OCI-LY7 (cell line): ENCODE data around the gene ARHGAP35. TPM values are rescaled to one million over a fixed set of nuclear protein-coding genes. Genes with fewer than 3 reads are reported as not detected.
A peak's percentile ranks its signal among the peaks of the same experiment; 100 is the strongest.

ENCODE experiments used
- BruUV-seq: library from RNA; stranded (reverse); fragments of 400-500 nt; replicated peaks from 2 replicates; lab custom pipeline; 2021; lab: Mats Ljungman, UMichigan
- CTCF ChIA-PET: fragments of 300-600 bp; sonication (Branson Sonifier 250); formaldehyde crosslinking; loops from one replicate; lab custom pipeline; 2022; ENCODE audit warnings: antibody characterized with exemption; ENCODE audit not compliant: unreplicated experiment; lab: Charles Lee
- POLR2A ChIA-PET: fragments of 300-600 bp; sonication (Branson Sonifier 250); formaldehyde crosslinking; loops from one replicate; lab custom pipeline; 2022; ENCODE audit warnings: antibody characterized with exemption; lab: Charles Lee
- DNase-seq: peaks from one replicate; pipeline ENCODE4 v3.0.0-alpha.2; 2015; ENCODE audit warnings: low spot score
- H2AFZ ChIP-seq: fragments of 200-600 bp; sonication (generic), shearing (Covaris generic); 2 replicates; pipeline ENCODE4 v1.6.1; 2014; ENCODE audit warnings: mild to moderate bottlenecking, antibody characterized with exemption, low read length, moderate library complexity
- H3K27ac ChIP-seq: fragments of 200-600 bp; sonication (generic); 2 replicates; pipeline ENCODE4 v1.5.1; 2014; ENCODE audit warnings: mixed run types, low read depth, mild to moderate bottlenecking, moderate library complexity, low read length, inconsistent platforms; ENCODE audit not compliant: poor library complexity, severe bottlenecking
- H3K36me3 ChIP-seq: fragments of 200-600 bp; sonication (generic); 2 replicates; pipeline ENCODE4 v1.6.1; 2014; ENCODE audit warnings: mild to moderate bottlenecking, antibody characterized with exemption, low read length, moderate library complexity, mixed read lengths; ENCODE audit not compliant: insufficient read depth
- H3K4me1 ChIP-seq: fragments of 200-600 bp; sonication (generic); 2 replicates; pipeline ENCODE4 v1.5.1; 2014; ENCODE audit warnings: mild to moderate bottlenecking, low read length; ENCODE audit not compliant: insufficient read depth, poor library complexity, severe bottlenecking
- H3K4me2 ChIP-seq: fragments of 200-600 bp; sonication (generic); 2 replicates; pipeline ENCODE4 v1.6.1; 2014; ENCODE audit warnings: mild to moderate bottlenecking, low read length
- H3K4me3 ChIP-seq: fragments of 200-600 bp; sonication (generic); 2 replicates; pipeline ENCODE4 v1.5.1; 2014; ENCODE audit warnings: mild to moderate bottlenecking, low read depth, low read length; ENCODE audit not compliant: poor library complexity, severe bottlenecking
- H3K79me2 ChIP-seq: fragments of 200-600 bp; sonication (generic); 2 replicates; pipeline ENCODE4 v1.6.1; 2016; ENCODE audit warnings: low read depth, mild to moderate bottlenecking, low read length, moderate library complexity, mixed read lengths; ENCODE audit not compliant: insufficient read depth
- H3K9me2 ChIP-seq: fragments of 200-600 bp; sonication (generic); 2 replicates; pipeline ENCODE4 v1.6.1; 2016; ENCODE audit warnings: mild to moderate bottlenecking, low read length, mixed read lengths; ENCODE audit not compliant: insufficient read depth
- H3K9me3 ChIP-seq: fragments of 200-600 bp; sonication (generic); 2 replicates; pipeline ENCODE4 v1.6.1; 2014; ENCODE audit warnings: mild to moderate bottlenecking, mixed run types, low read length, mixed read lengths
- H4K20me1 ChIP-seq: fragments of 200-600 bp; sonication (generic); 2 replicates; pipeline ENCODE4 v1.6.1; 2014; ENCODE audit warnings: mild to moderate bottlenecking, antibody characterized with exemption, low read length, moderate library complexity, mixed read lengths; ENCODE audit not compliant: insufficient read depth
- EZH2phosphoT487 ChIP-seq: fragments of 200-600 bp; sonication (generic); IDR thresholded peaks from 2 replicates; pipeline ENCODE4 v1.6.1; 2018; ENCODE audit warnings: low read depth, borderline replicate concordance, mild to moderate bottlenecking, mixed run types, antibody characterized with exemption, low read length, moderate library complexity, mixed read lengths
- intact Hi-C: fragments of 100-400 bp; cut with micrococcal nuclease; formaldehyde crosslinking; loops from one replicate; pipeline ENCODE4 v1.10.0; 2022; ENCODE audit not compliant: unreplicated experiment
- total RNA-seq, 2 experiments: library from RNA; depleted of rRNA in 1 of 2; stranded (reverse); fragments of >200 nt in 1 of 2; shearing (Covaris generic) in 1 of 2; gene quantifications; 2 replicates each; pipeline ENCODE4 v1.2.3, GENCODE V29; 2014 to 2022
- TF ChIP-seq, protein P1 (sequence below): fragments of 200-600 bp; sonication (generic); conservative IDR thresholded peaks from 2 replicates; pipeline ENCODE4 v1.5.1; 2014; ENCODE audit warnings: mild to moderate bottlenecking, antibody characterized with exemption, low read length, moderate library complexity, mixed read lengths

ARHGAP35 gene
- total RNA-seq, 2 experiments from 2014 or later: 26.5 to 42.2 TPM

GRCh38 chr19:46838160-46838559 is 22.6 kb upstream of the ARHGAP35 start:
- no peak overlapping the region for H3K4me3 ChIP-seq
- intact Hi-C loops: no loop called here
- ChIA-PET CTCF (no interaction called here), POLR2A (no interaction called here)
- no peaks in the 10 kb centered on the region for H3K4me1 ChIP-seq
- no peak overlapping the region for H3K4me2 ChIP-seq
- H3K9me2 ChIP-seq: no peaks in the 10 kb centered on the region
- no peak overlapping the region for H3K27ac ChIP-seq
- H2AFZ ChIP-seq: no peak overlapping the region
- H3K9me3 ChIP-seq: no peaks in the 10 kb centered on the region
- BruUV-seq: TSS peak; percentile 92
- DNase-seq: no peak
- peaks cover 23% of the 10 kb centered on the region for H3K36me3 ChIP-seq
- no peaks in the 10 kb centered on the region for H3K79me2 ChIP-seq
- H4K20me1 ChIP-seq: no peaks in the 10 kb centered on the region
- TF ChIP-seq EZH2phosphoT487: no peak
- TF ChIP-seq, protein P1, sequence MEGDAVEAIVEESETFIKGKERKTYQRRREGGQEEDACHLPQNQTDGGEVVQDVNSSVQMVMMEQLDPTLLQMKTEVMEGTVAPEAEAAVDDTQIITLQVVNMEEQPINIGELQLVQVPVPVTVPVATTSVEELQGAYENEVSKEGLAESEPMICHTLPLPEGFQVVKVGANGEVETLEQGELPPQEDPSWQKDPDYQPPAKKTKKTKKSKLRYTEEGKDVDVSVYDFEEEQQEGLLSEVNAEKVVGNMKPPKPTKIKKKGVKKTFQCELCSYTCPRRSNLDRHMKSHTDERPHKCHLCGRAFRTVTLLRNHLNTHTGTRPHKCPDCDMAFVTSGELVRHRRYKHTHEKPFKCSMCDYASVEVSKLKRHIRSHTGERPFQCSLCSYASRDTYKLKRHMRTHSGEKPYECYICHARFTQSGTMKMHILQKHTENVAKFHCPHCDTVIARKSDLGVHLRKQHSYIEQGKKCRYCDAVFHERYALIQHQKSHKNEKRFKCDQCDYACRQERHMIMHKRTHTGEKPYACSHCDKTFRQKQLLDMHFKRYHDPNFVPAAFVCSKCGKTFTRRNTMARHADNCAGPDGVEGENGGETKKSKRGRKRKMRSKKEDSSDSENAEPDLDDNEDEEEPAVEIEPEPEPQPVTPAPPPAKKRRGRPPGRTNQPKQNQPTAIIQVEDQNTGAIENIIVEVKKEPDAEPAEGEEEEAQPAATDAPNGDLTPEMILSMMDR: no peak

- Histone ChIP-seq H3K4me1 (no peaks in the 10 kb centered on the region), H3K9me2 (no peaks in the 10 kb centered on the region), H3K4me2 (no peak overlapping the region), H3K27ac (no peak overlapping the region), H3K4me3 (no peak overlapping the region), H2AFZ (no peak overlapping the region), H3K36me3 (peaks cover 23% of the 10 kb centered on the region), H3K79me2 (no peaks in the 10 kb centered on the region), H4K20me1 (no peaks in the 10 kb centered on the region), H3K9me3 (no peaks in the 10 kb centered on the region)
- CTCF ChIA-PET: interaction anchor here (0.6 to 1.1 kb wide), 5 partner anchors 23 to 126 kb away, joined by 3 read pairs; no protein-coding TSS in a partner anchor
- intact Hi-C loops: loop anchor here (1.0 kb wide), 1 partner anchor 83 kb away; no protein-coding TSS in a partner anchor
- no peak for DNase-seq
- no TSS peak for BruUV-seq
- POLR2A ChIA-PET: interaction anchor here (0.6 kb wide), 2 partner anchors 227 to 337 kb away, joined by 5 to 10 read pairs; no protein-coding TSS in a partner anchor
- TF ChIP-seq, protein P1: no peak
- no peak for TF ChIP-seq EZH2phosphoT487
These were observed 20.9 kb upstream of the ARHGAP35 start for GRCh38 chr19:46839752-46840497.

- no peaks in the 10 kb centered on the region for H4K20me1 ChIP-seq
- intact Hi-C loops: loop anchor here (1.0 kb wide), 1 partner anchor 83 kb away; no protein-coding TSS in a partner anchor
These were observed 20.3 kb upstream of the ARHGAP35 start for GRCh38 chr19:46840498-46840942.

More at GRCh38 chr19:46840498-46840942, 20.3 kb upstream of the ARHGAP35 start:
- DNase-seq: peak; percentile 81
- Histone ChIP-seq H2AFZ (no peak overlapping the region), H3K4me1 (no peaks in the 10 kb centered on the region), H3K4me2 (no peak overlapping the region), H3K36me3 (peaks cover 23% of the 10 kb centered on the region), H3K4me3 (no peak overlapping the region), H3K9me3 (no peaks in the 10 kb centered on the region), H3K27ac (no peak overlapping the region), H3K79me2 (no peaks in the 10 kb centered on the region), H3K9me2 (no peaks in the 10 kb centered on the region)
- CTCF ChIA-PET: interaction anchor here (0.6 to 1.1 kb wide), 5 partner anchors 22 to 508 kb away, joined by 3 to 4 read pairs (median 3); no protein-coding TSS in a partner anchor
- TF ChIP-seq, protein P1: peak; percentile 87
- TF ChIP-seq EZH2phosphoT487: no peak
- BruUV-seq: no TSS peak
- POLR2A ChIA-PET: interaction anchor here (0.6 kb wide), 2 partner anchors 228 to 336 kb away, joined by 5 to 10 read pairs; no protein-coding TSS in a partner anchor
